ENCODE measurements around the gene ADD1. TPM values are rescaled to one million over a fixed set of nuclear protein-coding genes. Genes with fewer than 3 reads are reported as not detected.

ADD1 gene
- total RNA-seq, 1 experiment from 2014 or later, result 163 TPM

GRCh38 chr4:2833671-2834000, 10.0 kb upstream of the ADD1 start:
- Mint-ChIP-seq H3K27me3 (ENCODE audit: low read depth) (no peaks in the 10 kb centered on the region), H3K36me3 (ENCODE audit: insufficient read depth in 1 of 3, low read depth in 3 of 3) (peaks cover 5 to 36% (median 33%) of the 10 kb centered on the region in 3 experiments; a peak in 6 of 7 replicates), H3K27ac (no peak overlapping the region), H3K9me3 (no peaks in the 10 kb centered on the region), H3K4me1 (peaks cover 15 to 20% of the 10 kb centered on the region in 2 experiments), H3K4me3 (no peak overlapping the region)
- Histone ChIP-seq H2BK15ac (ENCODE audit: low read depth, low read length) (no peak overlapping the region), H4K5ac (ENCODE audit: insufficient read length, low read depth, low read length) (no peak overlapping the region), H3K79me2 (ENCODE audit: insufficient read depth, low read length) (no peaks in the 10 kb centered on the region), H3K56ac (ENCODE audit: insufficient read length, low read depth, low read length) (no peak overlapping the region), H3K4me2 (ENCODE audit: insufficient read depth, insufficient read length, low read length) (no peak overlapping the region), H3K9me3 (ENCODE audit: control insufficient read depth, low read depth, low read length) (no peaks in the 10 kb centered on the region), H3K14ac (ENCODE audit: insufficient read depth, low read length) (no peak overlapping the region), H2AK5ac (ENCODE audit: insufficient read length, low read length) (no peak overlapping the region), H3K4me1 (ENCODE audit: insufficient read depth, low read length) (no peaks in the 10 kb centered on the region; the same call in 1 of the 2 replicates), H3K9ac (ENCODE audit: extremely low read depth, insufficient read length, low read length) (no peak overlapping the region), H2BK120ac (ENCODE audit: low read depth, low read length, poor library complexity, severe bottlenecking) (no peak overlapping the region), H3T11ph (ENCODE audit: low read length) (no peak overlapping the region), H3K27me3 (ENCODE audit: insufficient read depth, low read length) (no peaks in the 10 kb centered on the region), H3K79me1 (ENCODE audit: insufficient read depth, low read depth, low read length, poor library complexity, severe bottlenecking) (no peaks in the 10 kb centered on the region), H4K20me1 (ENCODE audit: control insufficient read depth, insufficient read depth, insufficient read length) (peaks cover 2% of the 10 kb centered on the region), H3K27ac (ENCODE audit: insufficient read length, low read depth, low read length) (no peak overlapping the region), H3K18ac (ENCODE audit: insufficient read length, low read depth, low read length) (no peak overlapping the region), H2BK5ac (ENCODE audit: insufficient read length, low read length) (no peak overlapping the region), H2BK12ac (ENCODE audit: insufficient read length, low read depth, low read length) (no peak overlapping the region), H4K91ac (ENCODE audit: insufficient read length, low read depth, low read length) (no peak overlapping the region), H3K23me2 (ENCODE audit: insufficient read length, low read depth, low read length, poor library complexity, severe bottlenecking) (no peaks in the 10 kb centered on the region), H4K8ac (replicated peaks; ENCODE audit: insufficient read length, low read depth, low read length) (no peak overlapping the region), H3K23ac (ENCODE audit: insufficient read length, low read depth, low read length) (no peak overlapping the region), H3K4ac (ENCODE audit: low read depth, low read length) (no peak overlapping the region), H2AFZ (ENCODE audit: low read length) (no peak overlapping the region), H2BK20ac (ENCODE audit: low read depth, low read length, poor library complexity, severe bottlenecking) (no peak overlapping the region)
- DNase-seq, result peak; percentile 21
- no CpG with 5 or more reads among the region's 7 CpGs for WGBS (ENCODE audit: extremely low coverage, insufficient read length, low lambda C conversion rate)
- TF ChIP-seq CTCF (conservative IDR thresholded peaks at IDR 0.05), result no peak
